Measurements from ENCODE around the gene SLC1A2.

The SLC1A2 gene

GRCh38 chr11:35376613-35377012 lies 42.7 kb downstream of the SLC1A2 start:
- H3K9me3 ChIP-seq, result no peaks in the 10 kb centered on the region
- intact Hi-C loops (cut with DNase I; ENCODE audit: low total_unique reads), result loop anchor here (10.0 kb wide), 1 partner anchor 112 kb away; no protein-coding TSS in a partner anchor
- H3K4me1 ChIP-seq, result peaks cover 0 to 15% (median 2%) of the 10 kb centered on the region in 4 donors
- no peaks in the 10 kb centered on the region for H3K36me3 ChIP-seq
- H3K4me3 ChIP-seq, result no peak overlapping the region
- no peaks in the 10 kb centered on the region for H3K27me3 ChIP-seq
- no peak for DNase-seq
- TF ChIP-seq CTCF (IDR thresholded peaks at IDR 0.05), result no peak
- no peak overlapping the region for H3K27ac ChIP-seq

DNA sequence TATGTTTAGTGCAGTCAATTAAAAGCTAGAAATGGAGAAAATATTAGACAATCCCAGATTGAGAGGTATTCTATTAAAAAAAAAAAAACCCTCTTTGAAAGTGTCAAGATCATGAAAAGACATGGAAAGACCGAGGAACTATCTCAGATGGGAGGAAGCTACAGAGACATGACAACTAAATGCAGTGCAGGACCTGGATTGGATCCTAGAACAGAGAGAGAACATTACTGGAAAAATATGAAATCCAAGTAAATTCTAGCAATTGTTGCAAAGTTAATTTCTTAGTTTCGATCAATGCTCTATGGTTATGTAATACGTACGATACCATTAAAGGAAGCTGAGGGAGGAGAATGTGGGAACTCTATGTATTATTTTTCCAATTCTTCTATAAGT lies 43.2 kb downstream of the SLC1A2 start:
- Histone ChIP-seq H3K36me3 (no peaks in the 10 kb centered on the region), H3K9me3 (no peaks in the 10 kb centered on the region), H3K27me3 (no peaks in the 10 kb centered on the region), H3K4me1 (peaks cover 0 to 13% (median 2%) of the 10 kb centered on the region in 4 donors), H3K27ac (no peak overlapping the region), H3K4me3 (no peak overlapping the region)
- intact Hi-C loops (cut with DNase I; ENCODE audit: low total_unique reads), result loop anchor here (10.0 kb wide), 1 partner anchor 111 kb away; no protein-coding TSS in a partner anchor
- no peak for TF ChIP-seq CTCF (IDR thresholded peaks at IDR 0.05)
- DNase-seq, result no peak

DNA sequence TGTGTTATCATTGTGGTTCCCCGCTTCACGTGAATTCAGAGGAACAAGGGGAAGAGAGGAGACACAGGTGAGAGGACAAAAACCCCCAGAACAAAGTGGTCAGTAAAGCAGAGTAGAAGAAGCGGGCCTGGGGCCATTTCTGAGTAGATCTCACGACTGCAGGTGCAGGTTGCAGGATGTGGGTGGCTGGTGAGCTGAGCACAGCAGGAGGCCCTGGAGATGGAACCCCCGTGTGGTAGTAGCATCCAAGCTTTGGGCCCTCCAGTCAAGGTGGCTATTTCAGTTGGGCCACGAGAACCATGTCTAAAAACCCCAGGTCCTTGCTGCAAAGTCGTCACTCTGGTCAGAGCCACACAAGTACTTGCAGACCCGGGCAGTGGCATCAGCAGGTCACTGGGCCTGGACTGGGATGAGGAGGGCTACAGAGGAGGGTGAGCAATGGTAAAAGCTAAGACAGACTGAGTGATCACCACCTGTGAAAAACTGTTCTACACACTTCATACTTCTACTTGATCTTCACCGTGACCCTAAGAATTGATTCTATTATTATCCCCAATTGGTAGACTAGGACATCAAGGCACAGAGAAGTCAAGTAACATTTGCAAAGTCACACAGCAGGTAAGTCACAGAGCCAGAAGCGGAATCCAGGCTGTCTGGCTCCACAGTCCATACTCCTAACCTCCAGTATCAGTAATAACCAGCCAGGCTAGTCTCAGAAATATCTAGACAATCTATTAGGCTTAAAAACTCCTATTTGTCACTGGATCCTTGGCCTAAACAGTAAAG lies 43.8 kb downstream of the SLC1A2 start:
- H3K9me3 ChIP-seq, result no peaks in the 10 kb centered on the region
- no peak for TF ChIP-seq CTCF (IDR thresholded peaks at IDR 0.05)
- H3K27ac ChIP-seq, result no peak overlapping the region
- H3K4me3 ChIP-seq, result no peak overlapping the region
- no peaks in the 10 kb centered on the region for H3K36me3 ChIP-seq
- intact Hi-C loops (cut with DNase I; ENCODE audit: low total_unique reads), result loop anchor here (10.0 kb wide), 1 partner anchor 111 kb away; no protein-coding TSS in a partner anchor
- peaks cover 0 to 7% (median 2%) of the 10 kb centered on the region in 4 donors for H3K4me1 ChIP-seq
- DNase-seq, result no peak
- H3K27me3 ChIP-seq, result no peaks in the 10 kb centered on the region

DNA sequence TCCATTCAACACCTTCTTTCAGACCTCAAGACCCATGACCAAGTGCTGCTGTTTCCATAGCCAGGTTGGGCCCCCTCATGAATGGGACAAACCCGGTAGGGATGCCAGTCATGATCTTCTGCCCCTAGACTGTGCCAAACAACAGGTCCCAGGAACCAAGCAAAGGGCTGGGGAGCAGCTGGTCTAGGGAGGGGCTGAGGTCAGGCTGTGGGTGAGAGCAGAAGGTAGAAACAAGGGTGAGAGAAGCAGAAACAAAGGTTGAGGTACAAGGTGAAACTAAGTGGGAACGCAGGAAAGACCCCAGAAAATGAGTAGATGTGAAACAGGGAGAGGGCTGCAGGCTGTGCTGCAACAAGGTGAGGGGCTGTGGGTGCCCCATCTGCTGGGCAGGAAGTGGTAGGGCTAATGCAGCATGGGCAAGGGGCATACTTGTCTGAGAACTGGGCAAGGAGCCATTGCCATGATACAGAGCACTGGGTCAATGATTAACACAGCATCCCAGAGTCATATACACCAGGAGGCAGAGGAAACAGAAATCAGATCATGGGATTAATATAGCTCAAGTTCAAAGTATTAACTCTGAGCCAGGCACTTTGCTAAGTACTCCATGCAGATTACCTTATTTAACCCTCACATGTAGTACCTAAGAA lies 45.9 kb downstream of the SLC1A2 start:
- Histone ChIP-seq H3K27me3 (no peaks in the 10 kb centered on the region), H3K4me3 (no peak overlapping the region), H3K4me1 (peaks cover 0 to 6% (median 0%) of the 10 kb centered on the region in 4 donors), H3K36me3 (no peaks in the 10 kb centered on the region), H3K9me3 (no peaks in the 10 kb centered on the region), H3K27ac (no peak overlapping the region)
- DNase-seq, result no peak
- no peak for TF ChIP-seq CTCF (IDR thresholded peaks at IDR 0.05)
- intact Hi-C loops (cut with DNase I; ENCODE audit: low total_unique reads), result loop anchor here (10.0 kb wide), 1 partner anchor 109 kb away; no protein-coding TSS in a partner anchor

GRCh38 chr11:35372565-35373283 lies 46.6 kb downstream of the SLC1A2 start:
- Histone ChIP-seq H3K4me3 (no peak overlapping the region), H3K27ac (no peak overlapping the region), H3K4me1 (peaks cover 0 to 13% (median 0%) of the 10 kb centered on the region in 4 donors), H3K27me3 (no peaks in the 10 kb centered on the region), H3K36me3 (no peaks in the 10 kb centered on the region), H3K9me3 (no peaks in the 10 kb centered on the region)
- intact Hi-C loops (cut with DNase I; ENCODE audit: low total_unique reads), result loop anchor here (10.0 kb wide), 1 partner anchor 108 kb away; no protein-coding TSS in a partner anchor
- DNase-seq, result no peak
- TF ChIP-seq CTCF (IDR thresholded peaks at IDR 0.05), result no peak

All from tibial artery (tissue), 4 donors.